ENCODE results near the gene MGAT3.
"Not testable (repeated sequence)": the region's sequence is repeated elsewhere in the genome, so short reads cannot be mapped to it uniquely, and the experiment has no call there.

MGAT3 gene

GRCh38 chr22:39456522-39457197, at the start of gene MGAT3:
MGAT3 (plus strand) TSS chr22:39457012; CDS start chr22:39487348, 30,336 bp downstream.
- DNase-seq (ENCODE audit: low read depth) = no peak

- DNase-seq (ENCODE audit: low read depth) = no peak
These were observed 48.6 kb upstream of the MGAT3 start for GRCh38 chr22:39408173-39408572.

- DNase-seq (ENCODE audit: low read depth) = no peak
These were observed 48.0 kb upstream of the MGAT3 start for GRCh38 chr22:39408807-39409206.

GRCh38 chr22:39409516-39410029, 47.2 kb upstream of the MGAT3 start:
- DNase-seq (ENCODE audit: low read depth) = no peak

- no peak for DNase-seq (ENCODE audit: low read depth)
These were observed 46.5 kb upstream of the MGAT3 start for GRCh38 chr22:39410264-39410663.

GRCh38 chr22:39411828-39412365, 44.9 kb upstream of the MGAT3 start:
- DNase-seq (ENCODE audit: low read depth) = not testable (repeated sequence)

- DNase-seq (ENCODE audit: low read depth) = not testable (repeated sequence)
These were observed 43.6 kb upstream of the MGAT3 start for GRCh38 chr22:39413204-39413603.

GRCh38 chr22:39414377-39414776, 42.4 kb upstream of the MGAT3 start:
- DNase-seq (ENCODE audit: low read depth) = no peak

GRCh38 chr22:39414886-39415285, 41.9 kb upstream of the MGAT3 start:
- no peak for DNase-seq (ENCODE audit: low read depth)

GRCh38 chr22:39415506-39415905, 41.3 kb upstream of the MGAT3 start:
- no peak for DNase-seq (ENCODE audit: low read depth)

- no peak for DNase-seq (ENCODE audit: low read depth)
These were observed 40.5 kb upstream of the MGAT3 start for GRCh38 chr22:39416319-39416718.

GRCh38 chr22:39417641-39418040, 39.2 kb upstream of the MGAT3 start:
- DNase-seq (ENCODE audit: low read depth) = no peak

GRCh38 chr22:39418696-39419095, 38.1 kb upstream of the MGAT3 start:
- DNase-seq (ENCODE audit: low read depth) = no peak

GRCh38 chr22:39419096-39419495, 37.7 kb upstream of the MGAT3 start:
- DNase-seq (ENCODE audit: low read depth) = no peak

- DNase-seq (ENCODE audit: low read depth) = no peak
These were observed 36.9 kb upstream of the MGAT3 start for GRCh38 chr22:39419911-39420310.

- DNase-seq (ENCODE audit: low read depth) = no peak
These were observed 35.1 kb upstream of the MGAT3 start for GRCh38 chr22:39421691-39422090.

- DNase-seq (ENCODE audit: low read depth) = no peak
These were observed 34.7 kb upstream of the MGAT3 start for GRCh38 chr22:39422101-39422500.

GRCh38 chr22:39422721-39423120, 34.1 kb upstream of the MGAT3 start:
- DNase-seq (ENCODE audit: low read depth) = no peak

GRCh38 chr22:39423976-39424375, 32.8 kb upstream of the MGAT3 start:
- DNase-seq (ENCODE audit: low read depth) = no peak

- DNase-seq (ENCODE audit: low read depth) = no peak
These were observed 30.3 kb upstream of the MGAT3 start for GRCh38 chr22:39426380-39427043.

- no peak for DNase-seq (ENCODE audit: low read depth)
These were observed 28.8 kb upstream of the MGAT3 start for GRCh38 chr22:39427751-39428596.

GRCh38 chr22:39428597-39429071, 28.2 kb upstream of the MGAT3 start:
- no peak for DNase-seq (ENCODE audit: low read depth)
